Ishikawa (cell line): Measurements from ENCODE around the gene CDPF1.
A peak's percentile ranks its signal among the peaks of the same experiment; 100 is the strongest.

Experiments used
- CEBPB ChIP-seq: IDR thresholded peaks from 2 replicates; pipeline ENCODE4 v1.6.1; 2012
- CREB1 ChIP-seq: IDR thresholded peaks from 2 replicates; pipeline ENCODE4 v1.6.1; 2012; ENCODE audit warnings: low read depth
- EGR1 ChIP-seq: IDR thresholded peaks from 2 replicates; pipeline ENCODE4 v1.6.1; 2012
- EP300 ChIP-seq: IDR thresholded peaks from 2 replicates; pipeline ENCODE4 v1.6.1; 2012; ENCODE audit warnings: borderline replicate concordance
- FOXM1 ChIP-seq: IDR thresholded peaks from 2 replicates; pipeline ENCODE4 v1.6.1; 2012; ENCODE audit warnings: low read depth, borderline replicate concordance
- MAX ChIP-seq: IDR thresholded peaks from 2 replicates; pipeline ENCODE4 v1.6.1; 2012
- NFIC ChIP-seq: IDR thresholded peaks from 2 replicates; pipeline ENCODE4 v1.6.1; 2012
- RAD21 ChIP-seq: IDR thresholded peaks from 2 replicates; pipeline ENCODE4 v1.6.1; 2012; ENCODE audit warnings: low read depth
- REST ChIP-seq: IDR thresholded peaks from 2 replicates; pipeline ENCODE4 v1.6.1; 2012; ENCODE audit warnings: low read depth, mild to moderate bottlenecking
- TAF1 ChIP-seq: IDR thresholded peaks from 2 replicates; pipeline ENCODE4 v1.6.1; 2012; ENCODE audit warnings: low read depth, mild to moderate bottlenecking
- TCF12 ChIP-seq: IDR thresholded peaks from 2 replicates; pipeline ENCODE4 v1.6.1; 2012; ENCODE audit warnings: low read depth
- TEAD4 ChIP-seq: IDR thresholded peaks from 2 replicates; pipeline ENCODE4 v1.6.1; 2012
- USF1 ChIP-seq: IDR thresholded peaks from 2 replicates; pipeline ENCODE4 v1.6.1; 2012
- YY1 ChIP-seq: IDR thresholded peaks from 2 replicates; pipeline ENCODE4 v1.6.1; 2012; ENCODE audit warnings: low read depth
- ZBTB7A ChIP-seq: IDR thresholded peaks from 2 replicates; pipeline ENCODE4 v1.6.1; 2012; ENCODE audit warnings: low read depth

The CDPF1 gene

GRCh38 chr22:46220921-46221320, 29.2 kb downstream of the CDPF1 start:
- TF ChIP-seq TEAD4 = no peak
- no peak for TF ChIP-seq CREB1
- no peak for TF ChIP-seq TAF1
- no peak for TF ChIP-seq FOXM1
- TF ChIP-seq MAX = no peak
- TF ChIP-seq RAD21 = no peak

- TF ChIP-seq NFIC (peak; percentile 49), TAF1 (no peak)
Measured at GRCh38 chr22:46219636-46220035, 30.5 kb downstream of the CDPF1 start.

- TF ChIP-seq EGR1 (no peak), CEBPB (no peak), REST (no peak), TAF1 (no peak), YY1 (no peak), MAX (no peak), USF1 (no peak)
Measured at GRCh38 chr22:46214616-46215015, 35.5 kb downstream of the CDPF1 start.

- no peak for TF ChIP-seq EGR1
- no peak for TF ChIP-seq FOXM1
- no peak for TF ChIP-seq CEBPB
Measured at GRCh38 chr22:46214149-46214548, 35.9 kb downstream of the CDPF1 start.

- TF ChIP-seq YY1 (no peak), CEBPB (no peak), EP300 (no peak), REST (no peak), TAF1 (no peak), FOXM1 (no peak), RAD21 (no peak), TEAD4 (no peak), TCF12 (no peak), NFIC (no peak), MAX (no peak), ZBTB7A (no peak), CREB1 (no peak)
Measured at GRCh38 chr22:46213052-46213451, 37.0 kb downstream of the CDPF1 start.

- no peak for TF ChIP-seq ZBTB7A
- TF ChIP-seq EGR1 = no peak
- TF ChIP-seq TEAD4 = no peak
- TF ChIP-seq TCF12 = no peak
- TF ChIP-seq USF1 = no peak
- TF ChIP-seq MAX = no peak
- no peak for TF ChIP-seq NFIC
- no peak for TF ChIP-seq RAD21
- TF ChIP-seq REST = no peak
- no peak for TF ChIP-seq TAF1
- no peak for TF ChIP-seq FOXM1
- TF ChIP-seq CEBPB = no peak
- TF ChIP-seq CREB1 = no peak
- TF ChIP-seq EP300 = no peak
Measured at GRCh38 chr22:46212195-46212594, 37.9 kb downstream of the CDPF1 start.
